ENCODE measurements around the gene TYW1B.
"Not testable (repeated sequence)": the region's sequence is repeated elsewhere in the genome, so short reads cannot be mapped to it uniquely, and the experiment has no call there.

- TF ChIP-seq, protein P1, sequence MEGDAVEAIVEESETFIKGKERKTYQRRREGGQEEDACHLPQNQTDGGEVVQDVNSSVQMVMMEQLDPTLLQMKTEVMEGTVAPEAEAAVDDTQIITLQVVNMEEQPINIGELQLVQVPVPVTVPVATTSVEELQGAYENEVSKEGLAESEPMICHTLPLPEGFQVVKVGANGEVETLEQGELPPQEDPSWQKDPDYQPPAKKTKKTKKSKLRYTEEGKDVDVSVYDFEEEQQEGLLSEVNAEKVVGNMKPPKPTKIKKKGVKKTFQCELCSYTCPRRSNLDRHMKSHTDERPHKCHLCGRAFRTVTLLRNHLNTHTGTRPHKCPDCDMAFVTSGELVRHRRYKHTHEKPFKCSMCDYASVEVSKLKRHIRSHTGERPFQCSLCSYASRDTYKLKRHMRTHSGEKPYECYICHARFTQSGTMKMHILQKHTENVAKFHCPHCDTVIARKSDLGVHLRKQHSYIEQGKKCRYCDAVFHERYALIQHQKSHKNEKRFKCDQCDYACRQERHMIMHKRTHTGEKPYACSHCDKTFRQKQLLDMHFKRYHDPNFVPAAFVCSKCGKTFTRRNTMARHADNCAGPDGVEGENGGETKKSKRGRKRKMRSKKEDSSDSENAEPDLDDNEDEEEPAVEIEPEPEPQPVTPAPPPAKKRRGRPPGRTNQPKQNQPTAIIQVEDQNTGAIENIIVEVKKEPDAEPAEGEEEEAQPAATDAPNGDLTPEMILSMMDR (conservative IDR thresholded peaks at IDR 0.05; ENCODE audit: low read depth, low read length): not testable (repeated sequence)
- not testable (repeated sequence) for TF ChIP-seq EZH2 (IDR thresholded peaks at IDR 0.05; ENCODE audit: low read length, unreplicated experiment)
Observed at GRCh38 chr7:72556733-72557132, 271.3 kb downstream of the TYW1B start.

Measured in PC-3 (cell line).